HCT116 (cell line): Measurements from ENCODE around the gene FBXL13. TPM values are rescaled to one million over a fixed set of nuclear protein-coding genes. Genes with fewer than 3 reads are reported as not detected.
"Not testable (repeated sequence)": the region's sequence is repeated elsewhere in the genome, so short reads cannot be mapped to it uniquely, and the experiment has no call there.

Experiments used
- ATAC-seq: fragments of 200-7000 bp; cut with Tn5 transposase; 2 replicates; pipeline ENCODE4 v1.9.1; 2020; ENCODE audit warnings: mild to moderate bottlenecking, moderate library complexity
- BruUV-seq: library from RNA; stranded (reverse); fragments of 400-500 nt; replicated peaks from 2 replicates; lab custom pipeline; 2021; lab: Mats Ljungman, UMichigan
- CTCF ChIA-PET: fragments of 300-600 bp; sonication (Branson Sonifier 250); formaldehyde crosslinking; loops from one replicate; lab custom pipeline; 2021; ENCODE audit warnings: antibody characterized with exemption; lab: Charles Lee
- POLR2A ChIA-PET: fragments of 300-600, 350-600 bp; sonication (Branson Sonifier 250); formaldehyde crosslinking; loops from one replicate; lab custom pipeline; 2021; ENCODE audit warnings: antibody characterized with exemption; lab: Charles Lee
- RAD21 ChIA-PET, 2 experiments: fragments of 300-600 bp; sonication (Branson Sonifier 250); formaldehyde crosslinking; loops; one replicate each; lab custom pipeline; 2023; ENCODE audit warnings: low total read pairs in 2 of 2; ENCODE audit not compliant: uncharacterized antibody in 2 of 2, unreplicated experiment in 2 of 2, low non-redundant PET in 1 of 2; lab: Charles Lee
- DNase-seq: peaks from one replicate; pipeline ENCODE4 v3.0.0-alpha.2; 2010; ENCODE audit warnings: low read depth, low spot score
- H2AFZ ChIP-seq: fragments of 200-600 bp; shearing (Covaris generic), sonication (generic); 2 replicates; pipeline ENCODE4 v1.6.1; 2017; ENCODE audit warnings: low read depth, mixed run types, mixed read lengths, antibody characterized with exemption, low read length; ENCODE audit not compliant: poor library complexity, severe bottlenecking
- H3K27ac ChIP-seq: 2 replicates; pipeline ENCODE4 v1.5.1; 2012; ENCODE audit warnings: low read depth, low read length
- H3K27me3 ChIP-seq: fragments of 200-600 bp; sonication (generic); 2 replicates; pipeline ENCODE4 v1.6.1; 2016; ENCODE audit warnings: mixed run types, low read length, mixed read lengths; ENCODE audit not compliant: insufficient read depth
- H3K36me3 ChIP-seq, 2 experiments: fragments of 200-500 bp in 1 of 2; fragments of 200-600 bp in 1 of 2; sonication (Bioruptor generic) in 1 of 2; sonication (generic) in 1 of 2; 2 replicates each; pipeline versions ENCODE4 v1.5.1 to v1.6.1; 2014 to 2016; ENCODE audit warnings: low read length in 2 of 2, inconsistent platforms in 1 of 2, mixed read lengths in 1 of 2, mixed run types in 1 of 2; ENCODE audit not compliant: insufficient read depth in 2 of 2, control insufficient read depth in 1 of 2
- H3K4me1 ChIP-seq, 2 experiments: fragments of 200-600 bp in 1 of 2; sonication (generic) in 1 of 2; 2 replicates each; pipeline versions ENCODE4 v1.5.1 to v1.6.1; 2012 to 2017; ENCODE audit warnings: low read length in 2 of 2, inconsistent platforms in 1 of 2, mild to moderate bottlenecking in 1 of 2, mixed read lengths in 1 of 2, mixed run types in 1 of 2, moderate library complexity in 1 of 2; ENCODE audit not compliant: insufficient read depth in 2 of 2, control insufficient read depth in 1 of 2
- H3K4me2 ChIP-seq: fragments of 200-600 bp; sonication (generic); 2 replicates; pipeline ENCODE4 v1.6.1; 2017; ENCODE audit warnings: mixed run types, low read length, mixed read lengths
- H3K4me3 ChIP-seq, 2 experiments: fragments of 200-600 bp in 1 of 2; sonication (generic) in 1 of 2; replicated peaks in 1 of 2; 2 replicates each; pipeline ENCODE4 v1.5.1; 2011 to 2016; ENCODE audit warnings: low read length in 2 of 2, control low read depth in 1 of 2, low read depth in 1 of 2, mild to moderate bottlenecking in 1 of 2, mixed read lengths in 1 of 2, mixed run types in 1 of 2
- H3K79me2 ChIP-seq: fragments of 200-600 bp; sonication (generic); 2 replicates; pipeline ENCODE4 v1.6.1; 2017; ENCODE audit warnings: mild to moderate bottlenecking, mixed run types, low read length, moderate library complexity, mixed read lengths; ENCODE audit not compliant: insufficient read depth
- H3K9ac ChIP-seq: fragments of 200-600 bp; sonication (generic); 2 replicates; pipeline ENCODE4 v1.6.1; 2016; ENCODE audit warnings: low read length, mixed read lengths
- H3K9me2 ChIP-seq: fragments of 200-600 bp; sonication (generic), shearing (Covaris generic); 2 replicates; pipeline ENCODE4 v1.6.1; 2017; ENCODE audit warnings: mixed run types, mild to moderate bottlenecking, moderate library complexity; ENCODE audit not compliant: insufficient read depth
- H3K9me3 ChIP-seq, 2 experiments: fragments of 200-500 bp in 1 of 2; fragments of 200-600 bp in 1 of 2; sonication (Bioruptor generic) in 1 of 2; sonication (generic) in 1 of 2; 2 replicates each; pipeline ENCODE4 v1.6.1; 2014 to 2017; ENCODE audit warnings: low read length in 2 of 2, mixed read lengths in 2 of 2, inconsistent platforms in 1 of 2, low read depth in 1 of 2, mild to moderate bottlenecking in 1 of 2, mixed run types in 1 of 2, moderate library complexity in 1 of 2; ENCODE audit not compliant: control insufficient read depth in 1 of 2, insufficient read depth in 1 of 2
- H4K20me1 ChIP-seq: fragments of 200-600 bp; sonication (generic), shearing (Covaris generic); 2 replicates; pipeline ENCODE4 v1.6.1; 2017; ENCODE audit warnings: mixed run types, mild to moderate bottlenecking, moderate library complexity; ENCODE audit not compliant: insufficient read depth
- intact Hi-C: fragments of 100-400 bp; cut with micrococcal nuclease; formaldehyde crosslinking; loops from 2 replicates; pipeline ENCODE4 v1.10.0; 2022
- total RNA-seq: library from RNA; stranded (reverse); gene quantifications from one replicate; pipeline ENCODE4 v1.2.1, GENCODE V29; 2021; ENCODE audit not compliant: unreplicated experiment

Gene FBXL13
- total RNA-seq, 1 experiment from 2014 or later, result 1.0 TPM

- CTCF ChIA-PET, H2AFZ ChIP-seq: not testable (repeated sequence)
These were observed 285.8 kb downstream of the FBXL13 start for GRCh38 chr7:102788770-102789169.

GRCh38 chr7:102780926-102781325, 293.7 kb downstream of the FBXL13 start:
- DNase-seq, H3K4me1 ChIP-seq, ATAC-seq, H3K4me2 ChIP-seq, H3K36me3 ChIP-seq, H3K9ac ChIP-seq, H3K27ac ChIP-seq, POLR2A ChIA-PET, intact Hi-C loops, RAD21 ChIA-PET, H3K4me3 ChIP-seq, H3K9me2 ChIP-seq, H3K27me3 ChIP-seq, H3K79me2 ChIP-seq, H2AFZ ChIP-seq, CTCF ChIA-PET, H3K9me3 ChIP-seq, BruUV-seq, H4K20me1 ChIP-seq: not testable (repeated sequence)

More at GRCh38 chr7:102788770-102789169, 285.8 kb downstream of the FBXL13 start:
- H3K27ac ChIP-seq, H3K9ac ChIP-seq, POLR2A ChIA-PET, H4K20me1 ChIP-seq, H3K4me2 ChIP-seq, H3K9me2 ChIP-seq, ATAC-seq, DNase-seq, BruUV-seq, H3K4me3 ChIP-seq, H3K4me1 ChIP-seq, intact Hi-C loops, H3K27me3 ChIP-seq, H3K9me3 ChIP-seq, H3K36me3 ChIP-seq, RAD21 ChIA-PET, H3K79me2 ChIP-seq: not testable (repeated sequence)

- CTCF ChIA-PET, result not testable (repeated sequence)
These were observed 295.9 kb downstream of the FBXL13 start for GRCh38 chr7:102778663-102779062.

GRCh38 chr7:102776217-102776616, 298.4 kb downstream of the FBXL13 start:
- H3K27ac ChIP-seq, H3K9me3 ChIP-seq, H3K9ac ChIP-seq, POLR2A ChIA-PET, H3K9me2 ChIP-seq, DNase-seq, H3K79me2 ChIP-seq, intact Hi-C loops, H3K36me3 ChIP-seq, H2AFZ ChIP-seq, BruUV-seq, RAD21 ChIA-PET, H4K20me1 ChIP-seq, H3K4me3 ChIP-seq, H3K27me3 ChIP-seq, H3K4me2 ChIP-seq, H3K4me1 ChIP-seq, ATAC-seq, CTCF ChIA-PET: not testable (repeated sequence)

More at GRCh38 chr7:102778663-102779062, 295.9 kb downstream of the FBXL13 start:
- H3K9me2 ChIP-seq, H3K9me3 ChIP-seq, H3K27me3 ChIP-seq, DNase-seq, H2AFZ ChIP-seq, H4K20me1 ChIP-seq, H3K4me2 ChIP-seq, intact Hi-C loops, H3K27ac ChIP-seq, RAD21 ChIA-PET, H3K79me2 ChIP-seq, H3K4me1 ChIP-seq, H3K9ac ChIP-seq, H3K36me3 ChIP-seq, BruUV-seq, H3K4me3 ChIP-seq, POLR2A ChIA-PET, ATAC-seq: not testable (repeated sequence)
